Glutamatergic neuron (in vitro differentiated cells): ENCODE data around the gene TCEAL1. TPM values are rescaled to one million over a fixed set of nuclear protein-coding genes. Genes with fewer than 3 reads are reported as not detected.
"Not testable (repeated sequence)": the region's sequence is repeated elsewhere in the genome, so short reads cannot be mapped to it uniquely, and the experiment has no call there.

Experiments
- DNase-seq: peaks from one replicate; pipeline ENCODE4 v3.0.0; 2022
- H3K27ac Mint-ChIP-seq: one replicate; pipeline ENCODE4 v1.8.0; 2020; ENCODE audit warnings: mild to moderate bottlenecking, mixed read lengths, inconsistent platforms; ENCODE audit not compliant: unreplicated experiment
- H3K27me3 Mint-ChIP-seq: one replicate; pipeline ENCODE4 v1.8.0; 2020; ENCODE audit warnings: mild to moderate bottlenecking, moderate library complexity, mixed read lengths, inconsistent platforms; ENCODE audit not compliant: unreplicated experiment
- H3K36me3 Mint-ChIP-seq: one replicate; pipeline ENCODE4 v1.8.0; 2020; ENCODE audit warnings: mild to moderate bottlenecking, mixed read lengths, inconsistent platforms; ENCODE audit not compliant: unreplicated experiment
- H3K4me1 Mint-ChIP-seq: one replicate; pipeline ENCODE4 v1.8.0; 2020; ENCODE audit warnings: mild to moderate bottlenecking, low read depth, mixed read lengths, inconsistent platforms; ENCODE audit not compliant: unreplicated experiment
- H3K4me3 Mint-ChIP-seq: one replicate; pipeline ENCODE4 v1.8.0; 2020; ENCODE audit warnings: mild to moderate bottlenecking, mixed read lengths, inconsistent platforms; ENCODE audit not compliant: unreplicated experiment
- H3K9me3 Mint-ChIP-seq: one replicate; pipeline ENCODE4 v1.8.0; 2020; ENCODE audit warnings: mild to moderate bottlenecking, moderate library complexity, mixed read lengths, inconsistent platforms; ENCODE audit not compliant: unreplicated experiment
- CTCF ChIP-seq: fragments of 200-600 bp; sonication (generic); IDR thresholded peaks from one replicate; pipeline ENCODE4 v1.5.0; 2021; ENCODE audit not compliant: partially characterized antibody, unreplicated experiment
- total RNA-seq: library from RNA; stranded (reverse); fragmentation: NEBNext Ultra II Directional; extraction: Animal tissue kit (Norgen Biotek cat#: 25700); gene quantifications from one replicate; pipeline ENCODE4 v1.2.1, GENCODE V29; 2021; ENCODE audit not compliant: unreplicated experiment

The TCEAL1 gene
- total RNA-seq, 1 donor from 2014 or later = 7.7 TPM

- Mint-ChIP-seq H3K27me3 (no peaks in the 10 kb centered on the region), H3K27ac (no peak overlapping the region), H3K9me3 (no peaks in the 10 kb centered on the region), H3K36me3 (no peaks in the 10 kb centered on the region), H3K4me1 (no peaks in the 10 kb centered on the region), H3K4me3 (no peak overlapping the region)
- TF ChIP-seq CTCF = no peak
- DNase-seq = no peak
Measured at GRCh38 chrX:103647630-103648029, 18.9 kb downstream of the TCEAL1 start.

- no peaks in the 10 kb centered on the region for H3K36me3 Mint-ChIP-seq
- no peak overlapping the region for H3K4me3 Mint-ChIP-seq
- no peak overlapping the region for H3K27ac Mint-ChIP-seq
- H3K4me1 Mint-ChIP-seq = no peaks in the 10 kb centered on the region
- H3K27me3 Mint-ChIP-seq = no peaks in the 10 kb centered on the region
- no peak for TF ChIP-seq CTCF
- no peaks in the 10 kb centered on the region for H3K9me3 Mint-ChIP-seq
- no peak for DNase-seq
Measured at GRCh38 chrX:103651151-103651773, 22.5 kb downstream of the TCEAL1 start.

GRCh38 chrX:103655230-103656000 lies 26.6 kb downstream of the TCEAL1 start:
- not testable (repeated sequence) for H3K36me3 Mint-ChIP-seq, H3K27ac Mint-ChIP-seq, H3K4me1 Mint-ChIP-seq, DNase-seq, H3K9me3 Mint-ChIP-seq, H3K27me3 Mint-ChIP-seq, H3K4me3 Mint-ChIP-seq

- Mint-ChIP-seq H3K4me1 (no peaks in the 10 kb centered on the region), H3K27ac (no peak overlapping the region), H3K27me3 (no peaks in the 10 kb centered on the region), H3K9me3 (peaks cover 2% of the 10 kb centered on the region), H3K36me3 (no peaks in the 10 kb centered on the region), H3K4me3 (no peak overlapping the region)
- no peak for DNase-seq
- TF ChIP-seq CTCF = no peak
Measured at GRCh38 chrX:103656617-103657016, 27.8 kb downstream of the TCEAL1 start.

- H3K36me3 Mint-ChIP-seq, H3K4me1 Mint-ChIP-seq, DNase-seq, H3K4me3 Mint-ChIP-seq, H3K27me3 Mint-ChIP-seq, H3K27ac Mint-ChIP-seq, H3K9me3 Mint-ChIP-seq: not testable (repeated sequence)
Measured at GRCh38 chrX:103657066-103657465, 28.3 kb downstream of the TCEAL1 start.
